Omental fat pad (tissue), 4 donors: ENCODE results near the gene PLOD1. TPM values are rescaled to one million over a fixed set of nuclear protein-coding genes. Genes with fewer than 3 reads are reported as not detected.
"Not testable (repeated sequence)": the region's sequence is repeated elsewhere in the genome, so short reads cannot be mapped to it uniquely, and the experiment has no call there.

Experiments used
- ATAC-seq: fragments of 150-250 bp; one replicate; pipeline ENCODE4 v1.9.1; 2016; ENCODE audit warnings: mild to moderate bottlenecking, moderate library complexity; ENCODE audit not compliant: low FRiP score
- DNase-seq: peaks from one replicate; pipeline ENCODE4 v3.0.0-alpha.2; 2019; ENCODE audit warnings: low spot score
- total RNA-seq, 4 donors: library from RNA; depleted of rRNA; stranded (reverse); fragments of >200 nt; gene quantifications; one replicate each; pipeline ENCODE4 v1.1.0, GENCODE V29; 2016
- TF ChIP-seq, protein P1 (sequence below), 3 donors: fragments of 450-650 bp; IDR thresholded peaks; one replicate each; pipeline ENCODE4 v1.5.1; 2016 to 2017; ENCODE audit warnings: antibody characterized with exemption in 3 of 3, mild to moderate bottlenecking in 3 of 3, moderate library complexity in 2 of 3

Gene PLOD1
- total RNA-seq, 4 donors from 2014 or later: 60.8 to 142 (median 69.0) TPM

DNA sequence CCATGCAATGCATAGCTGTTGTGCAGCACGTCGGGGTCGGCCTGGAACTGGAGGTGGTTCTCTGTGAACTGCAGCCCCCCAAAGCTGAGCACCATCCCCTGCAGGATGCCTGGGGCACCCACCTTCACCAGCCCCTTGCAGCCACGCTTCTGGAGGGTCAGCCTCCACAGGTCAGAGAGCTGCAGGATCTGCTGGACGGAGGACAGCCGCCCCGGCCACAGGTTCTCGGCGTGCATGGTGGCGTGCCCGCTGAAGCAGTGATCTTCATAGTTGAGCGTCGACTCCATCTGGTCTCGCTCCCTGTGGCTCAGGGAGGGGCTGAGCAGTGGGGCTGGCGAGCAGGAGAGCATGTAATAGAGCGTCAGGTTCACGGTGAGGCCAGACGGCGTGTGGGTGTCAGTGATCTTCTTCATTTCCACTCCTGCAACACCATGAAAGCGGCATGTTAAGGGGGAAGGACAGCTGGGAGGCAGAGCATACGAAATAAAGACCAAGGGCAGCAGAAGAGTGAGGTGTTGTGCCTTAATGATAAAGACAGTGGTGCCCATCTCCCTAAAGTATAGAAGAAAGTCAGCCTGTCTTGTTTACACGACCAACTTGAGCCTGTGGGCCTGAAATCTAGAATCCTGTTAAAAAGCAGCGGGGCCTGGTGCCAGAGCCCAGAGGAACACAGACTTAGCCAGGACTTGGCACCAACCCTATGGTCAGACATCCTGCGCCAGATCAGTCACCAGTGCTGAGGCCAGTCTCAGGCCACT lies 11.3 kb upstream of the PLOD1 start:
- ATAC-seq (no peak), DNase-seq (no peak)
- TF ChIP-seq, protein P1, sequence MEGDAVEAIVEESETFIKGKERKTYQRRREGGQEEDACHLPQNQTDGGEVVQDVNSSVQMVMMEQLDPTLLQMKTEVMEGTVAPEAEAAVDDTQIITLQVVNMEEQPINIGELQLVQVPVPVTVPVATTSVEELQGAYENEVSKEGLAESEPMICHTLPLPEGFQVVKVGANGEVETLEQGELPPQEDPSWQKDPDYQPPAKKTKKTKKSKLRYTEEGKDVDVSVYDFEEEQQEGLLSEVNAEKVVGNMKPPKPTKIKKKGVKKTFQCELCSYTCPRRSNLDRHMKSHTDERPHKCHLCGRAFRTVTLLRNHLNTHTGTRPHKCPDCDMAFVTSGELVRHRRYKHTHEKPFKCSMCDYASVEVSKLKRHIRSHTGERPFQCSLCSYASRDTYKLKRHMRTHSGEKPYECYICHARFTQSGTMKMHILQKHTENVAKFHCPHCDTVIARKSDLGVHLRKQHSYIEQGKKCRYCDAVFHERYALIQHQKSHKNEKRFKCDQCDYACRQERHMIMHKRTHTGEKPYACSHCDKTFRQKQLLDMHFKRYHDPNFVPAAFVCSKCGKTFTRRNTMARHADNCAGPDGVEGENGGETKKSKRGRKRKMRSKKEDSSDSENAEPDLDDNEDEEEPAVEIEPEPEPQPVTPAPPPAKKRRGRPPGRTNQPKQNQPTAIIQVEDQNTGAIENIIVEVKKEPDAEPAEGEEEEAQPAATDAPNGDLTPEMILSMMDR (IDR thresholded peaks at IDR 0.05): no peak

DNA sequence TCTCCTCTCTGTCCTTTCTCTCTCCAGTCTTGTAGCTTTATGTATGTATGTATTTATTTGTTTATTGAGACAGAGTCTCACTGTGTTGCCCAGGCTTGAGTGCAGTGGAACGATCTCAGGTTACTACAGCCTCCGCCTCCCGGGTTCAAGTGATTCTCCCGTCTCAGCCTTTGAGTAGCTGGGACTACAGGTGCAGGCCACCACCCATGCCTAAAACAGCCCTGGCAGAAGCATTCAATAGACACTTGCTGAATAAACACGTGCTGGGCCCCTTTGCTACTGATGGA lies 10.7 kb upstream of the PLOD1 start:
- DNase-seq (no peak), ATAC-seq (no peak)
- TF ChIP-seq, protein P1 (IDR thresholded peaks at IDR 0.05): no peak

DNA sequence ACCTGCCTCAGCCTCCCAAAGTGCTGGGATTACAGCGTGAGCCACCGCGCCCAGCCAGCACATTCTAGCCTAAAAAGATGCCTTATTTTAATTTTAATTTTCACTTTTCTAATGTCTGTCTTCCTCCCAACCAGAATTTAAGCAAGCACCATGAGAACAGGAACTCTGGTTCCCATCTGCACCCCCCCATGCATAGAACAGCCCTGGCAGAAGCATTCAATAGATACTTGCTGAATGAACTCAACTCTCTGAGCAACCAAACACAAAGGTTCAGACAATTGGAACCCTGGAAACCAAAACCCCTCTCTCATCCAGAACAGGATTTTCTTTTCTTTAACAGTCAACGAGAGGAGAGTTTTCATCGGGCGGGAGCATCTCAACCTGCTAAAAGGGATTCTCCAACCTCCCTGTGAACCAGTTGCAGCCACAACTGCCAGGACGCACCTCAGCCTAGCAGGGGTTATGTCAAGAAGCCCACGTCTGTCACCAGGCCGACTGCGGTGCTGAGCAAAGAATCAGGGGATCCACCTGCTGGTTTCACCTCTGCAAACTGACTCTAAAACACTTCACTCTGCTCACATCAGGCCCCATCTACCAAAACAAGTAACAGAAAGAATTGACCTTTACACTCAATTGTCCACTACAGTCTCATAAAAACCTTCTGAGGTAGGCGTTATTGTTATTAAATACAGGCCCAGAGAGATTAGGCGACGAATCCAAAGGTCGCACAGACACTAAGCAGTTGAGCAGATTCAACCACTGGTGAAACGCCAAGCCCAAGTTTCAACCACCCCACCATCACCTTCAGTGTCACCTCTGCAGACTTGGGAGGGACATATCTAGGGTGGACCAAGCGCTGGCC lies 10.0 kb upstream of the PLOD1 start:
- ATAC-seq (no peak), DNase-seq (no peak)
- TF ChIP-seq, protein P1 (IDR thresholded peaks at IDR 0.05): no peak

DNA sequence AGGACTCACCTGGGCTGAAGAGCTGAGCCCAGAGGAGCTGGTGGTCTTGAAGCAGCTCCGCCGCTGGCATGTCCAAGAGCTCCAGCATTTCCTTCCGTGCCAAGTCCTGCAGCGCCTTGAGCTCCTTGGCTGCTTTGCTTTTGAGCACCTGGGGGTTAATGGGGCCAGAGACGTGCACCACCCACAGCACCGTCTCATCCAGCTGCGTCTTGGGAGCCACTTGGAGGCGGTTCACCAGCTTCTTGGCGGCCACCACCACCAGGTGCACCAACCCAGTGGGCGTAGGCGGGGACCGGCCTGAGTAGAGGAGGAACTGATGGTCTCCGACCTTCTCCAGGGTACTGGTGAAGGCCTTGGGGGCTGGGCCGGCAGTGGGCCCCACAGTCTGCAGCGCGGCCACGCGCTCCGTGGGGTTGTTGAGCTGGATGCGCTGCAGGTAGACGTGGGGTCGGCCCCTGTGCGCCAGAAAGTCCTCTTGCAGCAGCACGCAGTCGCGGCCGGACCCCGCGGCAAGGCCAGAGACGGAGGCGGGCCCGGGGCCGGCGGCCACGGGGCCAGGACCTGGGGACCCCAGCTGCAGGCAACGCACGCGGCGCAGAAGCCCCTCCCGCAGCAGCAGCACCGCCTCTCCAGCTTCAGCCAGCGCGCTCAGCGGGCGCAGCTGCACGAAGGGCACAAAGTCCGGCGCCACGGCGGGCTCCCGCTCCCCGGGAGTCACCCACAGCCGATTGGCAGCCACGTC lies 9.2 kb upstream of the PLOD1 start:
- DNase-seq, ATAC-seq: not testable (repeated sequence)

DNA sequence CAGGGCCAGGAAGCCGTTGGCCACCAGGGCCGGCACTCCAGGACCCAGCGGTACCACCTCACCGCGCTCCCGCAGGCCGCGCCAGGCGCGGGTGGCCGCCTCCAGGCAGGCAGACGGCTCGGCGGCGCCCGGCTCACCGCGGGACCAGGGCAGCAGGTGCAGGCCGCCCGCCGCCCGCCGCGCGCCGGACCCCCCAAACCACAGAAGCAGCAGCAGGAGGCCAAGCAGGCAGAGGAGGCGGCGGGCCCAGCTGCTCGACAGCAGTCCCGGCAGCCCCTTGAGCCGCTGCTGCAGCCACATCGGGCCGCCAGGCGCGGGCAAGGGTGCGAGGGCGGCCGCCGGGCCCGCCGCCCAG lies 8.6 kb upstream of the PLOD1 start:
- ATAC-seq: peak; percentile 37
- DNase-seq: no peak

DNA sequence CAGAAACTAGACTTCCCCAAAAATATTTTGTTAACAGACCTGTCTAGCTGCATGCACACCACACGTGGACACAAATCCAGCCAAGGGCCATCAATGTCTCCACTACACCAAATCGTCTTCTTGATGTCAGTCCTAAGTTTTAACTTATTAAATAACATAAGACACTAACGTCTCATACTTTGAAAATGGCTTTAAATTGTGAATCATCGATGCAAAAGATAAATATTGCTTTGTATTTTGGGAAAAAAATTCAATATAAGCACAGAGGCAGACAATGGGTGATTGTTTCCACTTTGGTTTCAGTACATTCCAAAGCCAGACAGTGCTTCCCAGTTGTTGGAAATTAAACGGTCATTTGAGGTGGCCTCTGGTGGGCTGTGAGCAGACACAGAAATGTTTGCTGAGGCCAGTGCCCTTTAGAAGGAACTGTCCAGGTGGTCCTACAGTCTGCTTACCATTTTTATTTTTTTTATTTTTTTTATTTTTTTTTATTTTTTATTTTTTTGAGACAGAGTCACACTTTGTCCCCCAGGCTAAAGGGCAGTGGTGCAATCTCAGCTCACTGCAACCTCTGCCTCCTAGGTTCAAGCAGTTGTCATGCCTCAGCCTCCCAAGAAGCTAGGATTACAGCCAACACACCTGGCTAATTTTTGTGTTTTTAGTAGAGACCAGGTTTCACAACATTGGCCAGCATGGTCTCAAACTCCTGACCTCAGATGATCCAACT lies 6.5 kb upstream of the PLOD1 start:
- TF ChIP-seq, protein P1 (IDR thresholded peaks at IDR 0.05): no peak
- DNase-seq (no peak), ATAC-seq (no peak)

More for the DNA sequence above, 8.6 kb upstream of the PLOD1 start:
- TF ChIP-seq, protein P1 (IDR thresholded peaks at IDR 0.05): no peak

DNA sequence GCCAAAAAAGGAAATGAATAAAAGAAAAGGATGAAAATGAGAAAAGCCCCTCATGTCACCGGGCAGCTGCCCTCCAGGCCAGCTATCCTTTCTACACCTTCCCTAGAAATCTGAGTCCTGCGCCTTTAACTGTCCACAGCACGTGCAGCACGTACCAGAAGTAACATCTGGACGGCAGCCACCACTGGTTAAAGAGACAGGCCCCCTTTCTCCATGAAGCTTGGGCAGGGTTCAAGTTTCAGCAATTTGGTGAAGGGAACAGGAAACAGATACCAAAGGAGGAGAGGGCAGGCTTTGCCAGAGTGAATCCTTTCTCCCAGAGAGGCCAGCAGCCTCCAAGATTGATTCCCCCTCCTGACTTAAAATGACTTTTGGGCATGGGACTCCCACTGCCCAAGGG lies 4.7 kb upstream of the PLOD1 start:
- ATAC-seq: no peak
- TF ChIP-seq, protein P1 (IDR thresholded peaks at IDR 0.05): no peak
- peak; percentile 63 for DNase-seq
